GM12878 (cell line): ENCODE data around the gene DIAPH3.

Source experiments
- ATF2 ChIP-seq: IDR thresholded peaks from 2 replicates; pipeline ENCODE4 v1.6.1; 2012; ENCODE audit warnings: low read length, inconsistent platforms
- EP300 ChIP-seq, 2 experiments: fragments of 150-350 bp in 1 of 2; IDR thresholded peaks; 2 replicates each; pipeline ENCODE4 v1.6.1; 2011 to 2012; ENCODE audit warnings: low read depth in 2 of 2, low read length in 2 of 2, borderline replicate concordance in 1 of 2, improper control_type of control experiment in 1 of 2, inconsistent platforms in 1 of 2; ENCODE audit not compliant: control insufficient read depth in 1 of 2
- EZH2 ChIP-seq: IDR thresholded peaks from 2 replicates; pipeline ENCODE4 v1.6.1; 2012; ENCODE audit warnings: low read depth, mild to moderate bottlenecking, control low read depth, inconsistent platforms, low read length, borderline replicate concordance; ENCODE audit not compliant: control insufficient read depth
- FOXM1 ChIP-seq: IDR thresholded peaks from 2 replicates; pipeline ENCODE4 v1.6.1; 2012; ENCODE audit warnings: low read depth, mild to moderate bottlenecking, inconsistent platforms, low read length, moderate library complexity
- POLR2AphosphoS5 ChIP-seq: IDR thresholded peaks from 2 replicates; pipeline ENCODE4 v1.6.1; 2011; ENCODE audit warnings: mild to moderate bottlenecking, low read length, inconsistent platforms
- ZNF274 ChIP-seq: IDR thresholded peaks from one replicate; pipeline ENCODE4 v1.8.0; 2011; ENCODE audit not compliant: insufficient read length, insufficient read depth

- no peak for TF ChIP-seq ZNF274
- TF ChIP-seq EZH2, result no peak
- no peak for TF ChIP-seq EP300 (IDR thresholded peaks at IDR 0.05; ENCODE audit: borderline replicate concordance in 1 of 2, control insufficient read depth in 1 of 2, low read depth in 2 of 2, low read length in 2 of 2)
- no peak for TF ChIP-seq ATF2
- TF ChIP-seq POLR2AphosphoS5, result no peak
- no peak for TF ChIP-seq FOXM1
Observed at GRCh38 chr13:60051754-60052285, 111.9 kb downstream of the DIAPH3 start.
